CD8-positive, alpha-beta memory T cell (primary cell): ENCODE data around the gene NTRK3. TPM values are rescaled to one million over a fixed set of nuclear protein-coding genes. Genes with fewer than 3 reads are reported as not detected.
"Not testable (repeated sequence)": the region's sequence is repeated elsewhere in the genome, so short reads cannot be mapped to it uniquely, and the experiment has no call there.

Experiments used
- CTCF ChIA-PET: fragments of 350-600 bp; sonication (Branson Sonifier 250); formaldehyde crosslinking; loops from one replicate; lab custom pipeline; 2021; ENCODE audit warnings: antibody characterized with exemption; lab: Charles Lee
- POLR2A ChIA-PET: fragments of 350-600 bp; sonication (Branson Sonifier 250); formaldehyde crosslinking; loops from one replicate; lab custom pipeline; 2021; ENCODE audit warnings: antibody characterized with exemption; lab: Charles Lee
- DNase-seq, 5 donors: peaks; one replicate each; pipeline versions ENCODE4 v3.0.0 to v3.0.0-alpha.2; 2020 to 2022; ENCODE audit warnings: mixed read lengths in 1 of 5
- H3K27ac ChIP-seq: one replicate; pipeline ENCODE4 v1.7.0; 2013; ENCODE audit warnings: low read depth, mild to moderate bottlenecking, low read length, moderate library complexity
- H3K27me3 ChIP-seq: 2 replicates; pipeline ENCODE4 v1.7.0; 2013; ENCODE audit warnings: low read length, mild to moderate bottlenecking; ENCODE audit not compliant: insufficient read depth, poor library complexity, severe bottlenecking
- H3K36me3 ChIP-seq: 2 replicates; pipeline ENCODE4 v1.7.0; 2013; ENCODE audit warnings: mild to moderate bottlenecking, low read length, moderate library complexity; ENCODE audit not compliant: insufficient read depth
- H3K4me1 ChIP-seq: 2 replicates; pipeline ENCODE4 v1.7.0; 2013; ENCODE audit warnings: mild to moderate bottlenecking, low read length, moderate library complexity; ENCODE audit not compliant: insufficient read depth
- H3K4me3 ChIP-seq: 2 replicates; pipeline ENCODE4 v1.7.0; 2013; ENCODE audit warnings: mild to moderate bottlenecking, low read length
- H3K9me3 ChIP-seq: 2 replicates; pipeline ENCODE4 v1.7.0; 2013; ENCODE audit warnings: mild to moderate bottlenecking, low read length
- H3K27ac Mint-ChIP-seq, 8 donors: one replicate each; pipeline ENCODE4 v1.8.0; 2020 to 2021; ENCODE audit warnings: mixed read lengths in 8 of 8, mild to moderate bottlenecking in 6 of 8, inconsistent platforms in 3 of 8, moderate library complexity in 3 of 8
- H3K27me3 Mint-ChIP-seq, 2 donors: one replicate each; pipeline ENCODE4 v1.8.0; 2020 to 2021; ENCODE audit warnings: mixed read lengths in 2 of 2, mild to moderate bottlenecking in 1 of 2, moderate library complexity in 1 of 2
- H3K36me3 Mint-ChIP-seq, 3 donors: one replicate each; pipeline ENCODE4 v1.8.0; 2020 to 2021; ENCODE audit warnings: mixed read lengths in 3 of 3, inconsistent platforms in 1 of 3, mild to moderate bottlenecking in 1 of 3
- H3K4me1 Mint-ChIP-seq, 3 donors: one replicate each; pipeline ENCODE4 v1.8.0; 2020 to 2021; ENCODE audit warnings: mixed read lengths in 3 of 3, inconsistent platforms in 1 of 3, mild to moderate bottlenecking in 1 of 3
- H3K4me3 Mint-ChIP-seq, 7 donors: one replicate each; pipeline ENCODE4 v1.8.0; 2020 to 2021; ENCODE audit warnings: mixed read lengths in 7 of 7, mild to moderate bottlenecking in 6 of 7, moderate library complexity in 4 of 7, inconsistent platforms in 2 of 7
- H3K9me3 Mint-ChIP-seq, 5 donors: one replicate each; pipeline ENCODE4 v1.8.0; 2020 to 2022; ENCODE audit warnings: mixed read lengths in 5 of 5, mild to moderate bottlenecking in 3 of 5, moderate library complexity in 2 of 5, inconsistent platforms in 1 of 5
- polyA plus RNA-seq: library from polyadenylated mRNA; unstranded; fragments of 300-500 nt; fragmentation: Illumina TruSeq; gene quantifications from one replicate; pipeline ENCODE4 v1.2.3, GENCODE V29; 2021
- total RNA-seq, 2 experiments: library from RNA; stranded (reverse); gene quantifications; one replicate each; pipeline ENCODE4 v1.2.3, GENCODE V29; 2021

NTRK3 gene
- total and polyA plus RNA-seq, 3 experiments from 2014 or later = 0.26 to 0.29 TPM; not detected in 1

DNA sequence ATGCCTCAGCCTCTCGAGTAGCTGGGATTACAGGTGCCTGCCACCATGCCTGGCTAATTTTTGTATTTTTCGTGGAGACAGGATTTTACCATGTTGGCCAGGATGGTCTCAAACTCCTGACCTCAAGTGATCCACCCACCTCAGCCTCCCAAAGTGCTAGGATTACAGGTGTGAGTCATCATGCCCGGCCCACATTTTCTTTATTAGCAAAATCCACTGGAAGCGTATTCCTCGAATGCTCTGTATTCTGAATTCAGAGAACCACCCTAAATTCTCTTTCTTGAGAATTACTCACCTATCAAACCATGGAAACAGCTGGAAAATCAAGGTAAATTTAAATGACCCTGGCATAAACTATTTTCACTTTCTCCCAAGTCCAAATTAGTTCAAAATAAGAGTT lies 223.1 kb downstream of the NTRK3 start:
- CTCF ChIA-PET, H3K27me3 ChIP-seq: not testable (repeated sequence)

DNA sequence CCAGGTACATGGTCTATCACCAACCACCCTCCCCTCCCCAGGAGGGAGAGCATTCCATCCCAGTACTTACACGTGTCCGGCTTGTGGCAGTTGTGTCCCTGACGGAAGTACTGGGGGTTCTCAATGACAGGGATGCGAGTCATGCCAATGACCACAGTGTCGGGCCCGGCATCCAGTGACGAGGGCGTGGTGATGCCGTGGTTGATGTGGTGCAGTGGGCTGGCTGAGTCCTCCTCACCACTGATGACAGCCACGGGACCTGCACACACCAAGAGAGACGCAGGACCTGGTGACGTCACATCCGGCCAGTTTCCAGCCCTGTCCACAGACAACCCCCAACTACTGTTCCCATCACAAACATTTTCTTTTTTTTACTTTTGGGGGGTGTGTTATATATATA lies 223.8 kb downstream of the NTRK3 start:
- Mint-ChIP-seq H3K36me3 (no peaks in the 10 kb centered on the region), H3K27me3 (peaks cover 5 to 9% of the 10 kb centered on the region in 2 donors), H3K27ac (no peak overlapping the region), H3K4me1 (no peaks in the 10 kb centered on the region), H3K4me3 (no peak overlapping the region), H3K9me3 (peaks cover 0 to 7% (median 0%) of the 10 kb centered on the region in 5 donors)
- H3K4me3 ChIP-seq = no peak overlapping the region
- H3K9me3 ChIP-seq = no peaks in the 10 kb centered on the region
- no peaks in the 10 kb centered on the region for H3K27me3 ChIP-seq
- no peak for DNase-seq
- no peak overlapping the region for H3K27ac ChIP-seq
- CTCF ChIA-PET = no interaction called here
- no peaks in the 10 kb centered on the region for H3K4me1 ChIP-seq
- no peaks in the 10 kb centered on the region for H3K36me3 ChIP-seq
- POLR2A ChIA-PET = no interaction called here

More for the DNA sequence above, 223.1 kb downstream of the NTRK3 start:
- H3K27ac Mint-ChIP-seq, H3K4me3 Mint-ChIP-seq, H3K4me1 ChIP-seq, H3K27ac ChIP-seq, H3K4me3 ChIP-seq, H3K36me3 Mint-ChIP-seq, DNase-seq, POLR2A ChIA-PET, H3K9me3 ChIP-seq, H3K36me3 ChIP-seq, H3K9me3 Mint-ChIP-seq, H3K4me1 Mint-ChIP-seq: not testable (repeated sequence)
- H3K27me3 Mint-ChIP-seq = peaks cover 5 to 13% of the 10 kb centered on the region in 2 donors

DNA sequence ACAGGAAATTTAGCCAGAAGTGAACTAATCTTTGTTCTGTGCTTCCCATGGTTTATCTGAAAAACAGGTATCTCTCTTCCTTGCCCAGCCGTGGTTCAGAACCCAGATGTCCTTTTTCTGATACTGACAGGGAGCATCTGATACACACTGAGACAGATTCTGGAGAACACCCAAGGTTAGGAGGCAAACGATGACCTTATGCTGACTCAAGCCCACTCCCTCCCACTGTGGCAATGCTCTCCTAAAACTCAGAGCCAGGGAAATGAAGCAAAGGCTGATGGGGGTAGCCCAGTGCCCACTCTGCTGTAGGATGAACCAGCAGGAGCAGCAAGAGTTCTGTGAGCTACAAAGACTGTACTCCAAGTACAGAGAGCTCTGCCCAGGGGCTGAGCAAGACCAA lies 225.1 kb downstream of the NTRK3 start:
- peaks cover 0 to 5% (median 0%) of the 10 kb centered on the region in 5 donors for H3K9me3 Mint-ChIP-seq
- Histone ChIP-seq H3K27me3 (no peaks in the 10 kb centered on the region), H3K4me1 (no peaks in the 10 kb centered on the region), H3K4me3 (no peak overlapping the region), H3K27ac (no peak overlapping the region), H3K9me3 (no peaks in the 10 kb centered on the region), H3K36me3 (no peaks in the 10 kb centered on the region)
- no peak for DNase-seq
- peaks cover 7 to 9% of the 10 kb centered on the region in 2 donors for H3K27me3 Mint-ChIP-seq
- CTCF ChIA-PET = no interaction called here
- POLR2A ChIA-PET = no interaction called here
- H3K36me3 Mint-ChIP-seq = no peaks in the 10 kb centered on the region
- no peak overlapping the region for H3K4me3 Mint-ChIP-seq
- no peak overlapping the region for H3K27ac Mint-ChIP-seq
- H3K4me1 Mint-ChIP-seq = no peaks in the 10 kb centered on the region

DNA sequence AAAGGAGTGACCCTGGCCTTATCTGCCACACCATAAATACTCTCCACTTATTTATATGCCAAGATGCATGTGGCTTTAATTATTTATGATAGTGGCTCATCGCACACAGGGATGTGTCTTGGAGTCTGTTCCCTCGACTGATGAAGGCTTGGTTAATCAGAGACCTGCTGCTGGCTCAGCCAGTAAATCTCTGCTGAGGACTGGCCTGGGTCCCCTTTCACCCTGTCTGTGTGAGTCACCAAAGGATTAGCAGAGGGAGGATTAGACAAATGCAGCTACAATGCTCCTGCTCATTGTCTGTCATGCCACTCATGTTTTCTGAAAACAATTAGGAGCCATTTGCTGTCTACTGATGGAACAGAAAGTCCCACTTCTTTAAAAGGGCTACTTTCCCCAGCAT lies 226.8 kb downstream of the NTRK3 start:
- H3K4me3 Mint-ChIP-seq = no peak overlapping the region
- H3K9me3 Mint-ChIP-seq = peaks cover 0 to 6% (median 0%) of the 10 kb centered on the region in 5 donors
- no peak overlapping the region for H3K27ac ChIP-seq
- no peak overlapping the region for H3K27ac Mint-ChIP-seq
- POLR2A ChIA-PET = no interaction called here
- no peak overlapping the region for H3K4me3 ChIP-seq
- DNase-seq = no peak
- no peaks in the 10 kb centered on the region for H3K9me3 ChIP-seq
- H3K36me3 ChIP-seq = no peaks in the 10 kb centered on the region
- H3K27me3 ChIP-seq = no peaks in the 10 kb centered on the region
- no peaks in the 10 kb centered on the region for H3K4me1 Mint-ChIP-seq
- CTCF ChIA-PET = no interaction called here
- no peaks in the 10 kb centered on the region for H3K36me3 Mint-ChIP-seq
- peaks cover 5 to 7% of the 10 kb centered on the region in 2 donors for H3K27me3 Mint-ChIP-seq
- H3K4me1 ChIP-seq = no peaks in the 10 kb centered on the region

DNA sequence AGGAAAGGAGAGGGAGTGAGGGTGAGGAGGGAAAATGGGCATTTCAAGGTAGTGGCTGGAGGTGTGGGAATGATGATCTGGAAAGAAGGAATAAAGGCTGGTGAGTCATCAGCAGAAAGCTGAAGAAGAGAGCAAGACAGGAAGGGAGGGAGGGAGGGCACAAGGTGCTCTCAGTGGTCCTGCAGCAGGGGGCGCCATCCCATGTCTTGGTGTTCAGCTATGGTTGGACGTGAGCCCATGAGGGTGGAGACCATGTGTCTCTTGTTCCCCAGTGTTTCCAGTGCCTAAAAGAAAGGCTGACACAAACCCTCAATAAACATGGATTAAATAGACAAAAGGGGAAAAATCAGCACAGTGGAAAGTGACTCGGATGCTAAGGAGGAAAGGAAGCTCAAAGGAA lies 228.5 kb downstream of the NTRK3 start:
- Histone ChIP-seq H3K27ac (no peak overlapping the region), H3K9me3 (no peaks in the 10 kb centered on the region), H3K4me1 (no peaks in the 10 kb centered on the region), H3K36me3 (no peaks in the 10 kb centered on the region), H3K27me3 (no peaks in the 10 kb centered on the region), H3K4me3 (no peak overlapping the region)
- ChIA-PET CTCF (no interaction called here), POLR2A (no interaction called here)
- H3K9me3 Mint-ChIP-seq = peaks cover 0 to 6% (median 0%) of the 10 kb centered on the region in 5 donors
- H3K27me3 Mint-ChIP-seq = peaks cover 0 to 7% of the 10 kb centered on the region in 2 donors
- no peak for DNase-seq
- no peak overlapping the region for H3K27ac Mint-ChIP-seq
- H3K4me3 Mint-ChIP-seq = no peak overlapping the region
- no peaks in the 10 kb centered on the region for H3K36me3 Mint-ChIP-seq
- H3K4me1 Mint-ChIP-seq = no peaks in the 10 kb centered on the region

DNA sequence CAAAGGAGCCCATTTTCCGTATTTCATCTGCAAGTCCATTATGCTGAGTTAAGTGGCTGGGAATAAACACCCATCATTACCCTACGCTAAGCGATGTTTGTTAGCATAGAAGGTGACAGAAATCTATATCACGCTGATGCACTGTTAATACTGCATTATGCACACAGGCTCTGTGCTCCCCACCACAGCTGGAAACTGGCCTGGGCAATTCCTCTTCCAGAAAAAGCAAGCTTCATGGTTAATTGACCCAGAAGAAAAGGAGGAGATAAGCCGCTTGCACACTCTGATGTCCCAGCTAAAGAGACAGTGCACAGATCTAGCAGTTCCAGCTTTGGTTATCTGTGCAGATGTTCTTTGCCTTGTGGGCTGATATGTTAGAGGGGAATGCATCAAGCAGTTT lies 232.6 kb downstream of the NTRK3 start:
- no peaks in the 10 kb centered on the region for H3K9me3 ChIP-seq
- CTCF ChIA-PET = no interaction called here

DNA sequence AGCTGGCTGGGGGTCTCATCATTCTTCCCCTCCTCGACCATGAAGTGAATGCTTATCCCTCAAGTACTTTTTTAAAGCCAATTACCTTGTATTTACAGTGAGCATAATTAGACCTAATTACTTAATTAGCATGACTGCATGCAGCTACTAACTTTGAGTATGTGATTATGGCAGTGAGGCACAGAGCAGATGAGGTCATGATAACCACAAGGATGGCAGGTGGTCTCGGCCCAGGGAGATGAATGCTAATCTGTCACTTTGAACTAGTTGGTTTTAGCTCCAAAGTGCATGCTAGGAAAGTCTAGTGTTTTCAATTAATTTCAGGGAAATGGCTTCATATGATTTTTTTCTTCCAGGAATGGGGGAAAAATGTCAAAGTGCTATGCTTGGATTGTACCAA lies 233.8 kb downstream of the NTRK3 start:
- no peak overlapping the region for H3K4me3 Mint-ChIP-seq
- H3K4me3 ChIP-seq = no peak overlapping the region
- H3K36me3 ChIP-seq = no peaks in the 10 kb centered on the region
- peaks cover 0 to 2% of the 10 kb centered on the region in 2 donors for H3K27me3 Mint-ChIP-seq
- H3K9me3 Mint-ChIP-seq = peaks cover 0 to 3% (median 2%) of the 10 kb centered on the region in 5 donors
- H3K4me1 Mint-ChIP-seq = no peaks in the 10 kb centered on the region
- H3K9me3 ChIP-seq = no peaks in the 10 kb centered on the region
- no peaks in the 10 kb centered on the region for H3K27me3 ChIP-seq
- H3K4me1 ChIP-seq = no peaks in the 10 kb centered on the region
- ChIA-PET POLR2A (no interaction called here), CTCF (no interaction called here)
- H3K36me3 Mint-ChIP-seq = no peaks in the 10 kb centered on the region
- DNase-seq = no peak
- H3K27ac ChIP-seq = no peak overlapping the region
- H3K27ac Mint-ChIP-seq = no peak overlapping the region

More for the DNA sequence above, 232.6 kb downstream of the NTRK3 start:
- H3K4me3 ChIP-seq = no peak overlapping the region
- no peaks in the 10 kb centered on the region for H3K4me1 Mint-ChIP-seq
- no peak for DNase-seq
- POLR2A ChIA-PET = no interaction called here
- peaks cover 0 to 6% (median 3%) of the 10 kb centered on the region in 5 donors for H3K9me3 Mint-ChIP-seq
- no peaks in the 10 kb centered on the region for H3K36me3 Mint-ChIP-seq
- no peaks in the 10 kb centered on the region for H3K27me3 ChIP-seq
- peaks cover 0 to 2% of the 10 kb centered on the region in 2 donors for H3K27me3 Mint-ChIP-seq
- H3K4me1 ChIP-seq = no peaks in the 10 kb centered on the region
- H3K27ac ChIP-seq = no peak overlapping the region
- H3K36me3 ChIP-seq = no peaks in the 10 kb centered on the region
- H3K27ac Mint-ChIP-seq = no peak overlapping the region
- no peak overlapping the region for H3K4me3 Mint-ChIP-seq

DNA sequence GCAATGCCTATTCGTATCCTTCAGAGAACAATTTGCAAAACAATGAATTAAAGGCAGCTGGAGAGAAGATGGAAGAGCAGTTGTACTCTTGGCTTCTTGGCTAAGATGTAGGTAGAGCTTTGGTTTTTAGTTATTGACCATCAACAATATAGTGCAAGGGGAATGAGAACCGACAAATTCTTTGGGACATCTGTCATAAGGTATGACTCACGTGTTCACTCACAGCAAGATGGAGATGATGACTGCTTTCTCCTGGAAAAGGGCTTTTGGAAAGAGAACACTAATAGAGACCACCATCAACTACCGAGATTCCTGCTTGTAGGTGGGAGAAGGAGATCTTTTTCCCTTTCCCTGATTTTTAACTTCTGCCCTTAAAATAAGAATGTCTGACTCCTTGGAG lies 234.9 kb downstream of the NTRK3 start:
- H3K9me3 Mint-ChIP-seq = peaks cover 0 to 3% (median 0%) of the 10 kb centered on the region in 5 donors
- no peak overlapping the region for H3K4me3 Mint-ChIP-seq
- CTCF ChIA-PET = no interaction called here
- no peaks in the 10 kb centered on the region for H3K4me1 Mint-ChIP-seq
- H3K27me3 Mint-ChIP-seq = no peaks in the 10 kb centered on the region
- H3K4me3 ChIP-seq = no peak overlapping the region
- H3K36me3 Mint-ChIP-seq = no peaks in the 10 kb centered on the region
- H3K4me1 ChIP-seq = no peaks in the 10 kb centered on the region
- no peak for DNase-seq
- no peak overlapping the region for H3K27ac ChIP-seq
- H3K9me3 ChIP-seq = no peaks in the 10 kb centered on the region
- H3K27me3 ChIP-seq = no peaks in the 10 kb centered on the region
- H3K36me3 ChIP-seq = no peaks in the 10 kb centered on the region
- POLR2A ChIA-PET = no interaction called here
- H3K27ac Mint-ChIP-seq = no peak overlapping the region

DNA sequence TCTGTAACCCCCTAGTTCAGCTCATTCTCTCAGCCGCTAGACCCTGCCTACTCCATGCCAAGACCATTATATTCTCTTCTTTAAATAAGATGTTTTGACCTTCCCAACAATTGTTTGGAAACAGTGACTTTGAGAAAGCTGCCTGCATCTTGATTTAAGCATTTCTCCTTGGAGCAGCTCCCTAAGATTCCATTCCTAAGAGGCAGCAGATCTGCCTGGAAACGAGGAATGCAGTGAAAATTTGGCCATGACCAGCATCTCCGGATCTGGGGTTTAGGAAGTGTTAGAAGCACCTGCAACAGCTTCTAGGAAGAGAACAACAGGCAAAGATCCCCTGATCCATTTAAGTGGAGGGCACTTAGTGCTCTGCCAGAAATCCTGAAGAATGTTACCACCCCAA lies 235.7 kb downstream of the NTRK3 start:
- Histone ChIP-seq H3K36me3 (no peaks in the 10 kb centered on the region), H3K4me1 (no peaks in the 10 kb centered on the region), H3K9me3 (no peaks in the 10 kb centered on the region), H3K4me3 (no peak overlapping the region), H3K27ac (no peak overlapping the region), H3K27me3 (no peaks in the 10 kb centered on the region)
- Mint-ChIP-seq H3K27me3 (peaks cover 0 to 4% of the 10 kb centered on the region in 2 donors), H3K27ac (no peak overlapping the region), H3K36me3 (no peaks in the 10 kb centered on the region), H3K4me3 (no peak overlapping the region), H3K9me3 (peaks cover 0 to 3% (median 0%) of the 10 kb centered on the region in 5 donors), H3K4me1 (no peaks in the 10 kb centered on the region)
- no peak for DNase-seq
- CTCF ChIA-PET = no interaction called here
- POLR2A ChIA-PET = no interaction called here
